Liver (tissue), 9 donors: ENCODE results near the gene WASL. TPM values are rescaled to one million over a fixed set of nuclear protein-coding genes. Genes with fewer than 3 reads are reported as not detected.

Experiments used
- DNase-seq: peaks from one replicate; pipeline ENCODE4 v3.0.0-alpha.2; 2017; ENCODE audit warnings: low spot score
- H3K27ac ChIP-seq, 2 donors: one replicate each; pipeline ENCODE4 v1.7.0; 2013; ENCODE audit warnings: inconsistent platforms in 2 of 2, low read length in 2 of 2, control low read depth in 1 of 2, low read depth in 1 of 2, mild to moderate bottlenecking in 1 of 2
- H3K27me3 ChIP-seq, 4 donors: one replicate each; pipeline versions ENCODE4 v1.6.1 to v1.7.0; 2013; ENCODE audit warnings: low read length in 3 of 4, inconsistent platforms in 1 of 4, mild to moderate bottlenecking in 1 of 4, moderate library complexity in 1 of 4; ENCODE audit not compliant: control insufficient read depth in 4 of 4, insufficient read depth in 4 of 4
- H3K36me3 ChIP-seq, 4 donors: one replicate each; pipeline versions ENCODE4 v1.6.1 to v1.7.0; 2013; ENCODE audit warnings: low read length in 3 of 4, mild to moderate bottlenecking in 3 of 4, low read depth in 1 of 4, moderate library complexity in 1 of 4; ENCODE audit not compliant: control insufficient read depth in 4 of 4, insufficient read depth in 3 of 4
- H3K4me1 ChIP-seq, 4 donors: one replicate each; pipeline versions ENCODE4 v1.6.1 to v1.7.0; 2013; ENCODE audit warnings: low read length in 3 of 4, mild to moderate bottlenecking in 3 of 4, moderate library complexity in 1 of 4; ENCODE audit not compliant: control insufficient read depth in 4 of 4, insufficient read depth in 4 of 4
- H3K4me3 ChIP-seq, 3 donors: one replicate each; pipeline versions ENCODE4 v1.6.1 to v1.7.0; 2013; ENCODE audit warnings: low read length in 3 of 3, control low read depth in 1 of 3, low read depth in 1 of 3, mild to moderate bottlenecking in 1 of 3
- H3K9ac ChIP-seq, 2 donors: one replicate each; pipeline ENCODE4 v1.7.0; 2013; ENCODE audit warnings: low read length in 2 of 2, mild to moderate bottlenecking in 2 of 2, moderate library complexity in 2 of 2, control low read depth in 1 of 2, low read depth in 1 of 2
- H3K9me3 ChIP-seq, 4 donors: one replicate each; pipeline versions ENCODE4 v1.6.1 to v1.7.0; 2013; ENCODE audit warnings: low read length in 3 of 4; ENCODE audit not compliant: control insufficient read depth in 4 of 4
- EGR1 ChIP-seq, 2 donors: IDR thresholded peaks; 2 replicates each; pipeline ENCODE4 v1.6.1; 2016 to 2018; ENCODE audit warnings: antibody characterized with exemption in 2 of 2, low read depth in 2 of 2
- FOXA1 ChIP-seq: IDR thresholded peaks from 2 replicates; pipeline ENCODE4 v1.6.1; 2016; ENCODE audit warnings: antibody characterized with exemption
- FOXA2 ChIP-seq: IDR thresholded peaks from 2 replicates; pipeline ENCODE4 v1.6.1; 2016; ENCODE audit warnings: antibody characterized with exemption
- GABPA ChIP-seq, 2 donors: IDR thresholded peaks in 1 of 2; conservative IDR thresholded peaks in 1 of 2; 2 replicates each; pipeline ENCODE4 v1.6.1; 2016; ENCODE audit warnings: antibody characterized with exemption in 2 of 2, mild to moderate bottlenecking in 1 of 2, moderate library complexity in 1 of 2
- HNF4A ChIP-seq, 2 donors: conservative IDR thresholded peaks; 2 replicates each; pipeline ENCODE4 v1.6.1; 2016; ENCODE audit warnings: antibody characterized with exemption in 2 of 2, mild to moderate bottlenecking in 2 of 2
- HNF4G ChIP-seq: IDR thresholded peaks from 2 replicates; pipeline ENCODE4 v1.6.1; 2016; ENCODE audit warnings: antibody characterized with exemption
- JUND ChIP-seq, 2 donors: IDR thresholded peaks; 2 replicates each; pipeline ENCODE4 v1.6.1; 2016; ENCODE audit warnings: antibody characterized with exemption in 2 of 2
- NR2F2 ChIP-seq: IDR thresholded peaks from 2 replicates; pipeline ENCODE4 v1.6.1; 2016; ENCODE audit warnings: antibody characterized with exemption
- RAD21 ChIP-seq, 2 donors: IDR thresholded peaks; 2 replicates each; pipeline ENCODE4 v1.6.1; 2016; ENCODE audit warnings: antibody characterized with exemption in 2 of 2, mild to moderate bottlenecking in 2 of 2
- REST ChIP-seq: IDR thresholded peaks from 2 replicates; pipeline ENCODE4 v1.6.1; 2016; ENCODE audit warnings: antibody characterized with exemption, mild to moderate bottlenecking
- RXRA ChIP-seq, 2 donors: IDR thresholded peaks; 2 replicates each; pipeline ENCODE4 v1.6.1; 2017 to 2018; ENCODE audit warnings: antibody characterized with exemption in 2 of 2, mild to moderate bottlenecking in 1 of 2
- SP1 ChIP-seq: IDR thresholded peaks from 2 replicates; pipeline ENCODE4 v1.6.1; 2018; ENCODE audit warnings: antibody characterized with exemption, mild to moderate bottlenecking
- TAF1 ChIP-seq: conservative IDR thresholded peaks from 2 replicates; pipeline ENCODE4 v1.6.1; 2016; ENCODE audit warnings: antibody characterized with exemption, mild to moderate bottlenecking
- YY1 ChIP-seq: IDR thresholded peaks from 2 replicates; pipeline ENCODE4 v1.6.1; 2016; ENCODE audit warnings: antibody characterized with exemption, mild to moderate bottlenecking
- ZBTB33 ChIP-seq: IDR thresholded peaks from 2 replicates; pipeline ENCODE4 v1.6.1; 2016; ENCODE audit warnings: antibody characterized with exemption
- whole genome bisulfite sequencing: extraction: QIAGEN DNeasy Blood & Tissue Kit; methylation state at CpG from one replicate; pipeline ENCODE4 v1.1.7; 2013; 5-methylcytosine and 5-hydroxymethylcytosine counted together
- polyA plus RNA-seq, 2 donors: library from polyadenylated mRNA; stranded (reverse) in 1 of 2; unstranded in 1 of 2; fragments of 200-250 nt in 1 of 2; fragments of >200 nt in 1 of 2; fragmentation: Nextera tagmentation in 1 of 2; extraction: Ambion mirVana in 1 of 2; gene quantifications; one replicate each; pipeline versions ENCODE4 v1.2.1 to v1.2.3, GENCODE V29; 2013 to 2015
- total RNA-seq, 2 donors: library from RNA; depleted of rRNA; stranded (reverse); fragments of >200 nt; gene quantifications; one replicate each; pipeline ENCODE4 v1.2.3, GENCODE V29; 2014
- donor health status: healthy.
- donor health status: healthy.
- donor health status: healthy.
- donor health status: healthy.
- donor health status: healthy.

WASL gene
- total and polyA plus RNA-seq, 4 donors, result 12.9 to 20.7 (median 18.1) TPM

GRCh38 chr7:123680580-123680979 lies 68.2 kb downstream of the WASL start:
- TF ChIP-seq GABPA (IDR thresholded peaks at IDR 0.05 in 1 of 2, conservative IDR thresholded peaks at IDR 0.05 in 1 of 2), result no peak
- TF ChIP-seq HNF4A (conservative IDR thresholded peaks at IDR 0.05), result peak in 1 of 2 donors; percentile 6
- 54% methylated on average over 3 of the region's 3 CpGs for WGBS
- no peak overlapping the region for H3K27ac ChIP-seq

GRCh38 chr7:123679614-123680013 lies 69.2 kb downstream of the WASL start:
- no peak overlapping the region for H3K9ac ChIP-seq
- 82% methylated on average over 3 of the region's 3 CpGs for WGBS
- no peak for DNase-seq
- H3K4me1 ChIP-seq, result peaks cover 6 to 62% (median 48%) of the 10 kb centered on the region in 4 donors
- no peaks in the 10 kb centered on the region for H3K9me3 ChIP-seq
- H3K27ac ChIP-seq, result no peak overlapping the region
- TF ChIP-seq TAF1 (no peak), ZBTB33 (no peak), FOXA2 (no peak), EGR1 (IDR thresholded peaks at IDR 0.05; ENCODE audit: low read depth in 2 of 2) (no peak), HNF4A (conservative IDR thresholded peaks at IDR 0.05) (no peak), JUND (IDR thresholded peaks at IDR 0.05) (no peak), NR2F2 (no peak), HNF4G (no peak), SP1 (no peak), REST (no peak), GABPA (IDR thresholded peaks at IDR 0.05 in 1 of 2, conservative IDR thresholded peaks at IDR 0.05 in 1 of 2) (no peak), FOXA1 (no peak), YY1 (no peak), RAD21 (IDR thresholded peaks at IDR 0.05) (no peak), RXRA (IDR thresholded peaks at IDR 0.05) (no peak)
- H3K36me3 ChIP-seq, result peaks cover 0 to 6% (median 0%) of the 10 kb centered on the region in 4 donors
- no peak overlapping the region for H3K4me3 ChIP-seq
- no peaks in the 10 kb centered on the region for H3K27me3 ChIP-seq

More at GRCh38 chr7:123680580-123680979, 68.2 kb downstream of the WASL start:
- H3K36me3 ChIP-seq, result peaks cover 0 to 6% (median 1%) of the 10 kb centered on the region in 4 donors
- peaks cover 6 to 55% (median 40%) of the 10 kb centered on the region in 4 donors for H3K4me1 ChIP-seq
- H3K4me3 ChIP-seq, result no peak overlapping the region
- no peak for DNase-seq
- H3K9me3 ChIP-seq, result no peaks in the 10 kb centered on the region
- no peaks in the 10 kb centered on the region for H3K27me3 ChIP-seq
- no peak overlapping the region for H3K9ac ChIP-seq
